Vagina (tissue), 2 donors: ENCODE data around the gene SPRR3.

Experiments used
- POLR2AphosphoS5 ChIP-seq, 2 donors: sonication (generic); formaldehyde crosslinking; IDR thresholded peaks; one replicate each; pipeline ENCODE4 v1.9.0; 2017; ENCODE audit warnings: antibody characterized with exemption in 2 of 2, mild to moderate bottlenecking in 2 of 2, low read depth in 1 of 2; ENCODE audit not compliant: insufficient read depth in 1 of 2
- TF ChIP-seq, protein P1 (sequence below), 3 experiments: fragments of 450-650 bp in 2 of 3; fragments of 200-600 bp in 1 of 3; sonication (generic) in 1 of 3; IDR thresholded peaks; one replicate each; pipeline ENCODE4 v1.5.1; 2017 to 2019; ENCODE audit warnings: antibody characterized with exemption in 3 of 3, mild to moderate bottlenecking in 2 of 3, moderate library complexity in 2 of 3

DNA sequence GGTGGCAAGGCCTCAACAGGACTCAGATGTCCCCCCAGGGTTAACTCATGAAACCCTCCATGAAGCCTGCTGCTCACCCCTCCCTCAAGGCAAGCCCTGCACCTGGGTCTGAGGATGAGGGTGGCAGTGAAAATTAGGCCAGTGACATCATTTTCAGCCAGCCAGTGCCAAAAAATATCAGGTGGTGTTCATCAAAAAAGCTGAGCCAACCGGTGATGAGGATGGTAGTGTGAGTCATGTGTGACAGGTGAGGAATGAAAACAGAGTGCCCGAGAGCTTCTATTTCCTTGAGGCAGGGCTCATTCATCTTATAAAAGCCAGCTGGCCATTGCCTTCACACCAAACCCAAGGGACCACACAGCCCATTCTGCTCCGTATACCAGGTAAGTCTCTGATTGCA, 17.8 kb upstream of the SPRR3 start, which contains the start of gene SPRR1A:
- TF ChIP-seq, protein P1, sequence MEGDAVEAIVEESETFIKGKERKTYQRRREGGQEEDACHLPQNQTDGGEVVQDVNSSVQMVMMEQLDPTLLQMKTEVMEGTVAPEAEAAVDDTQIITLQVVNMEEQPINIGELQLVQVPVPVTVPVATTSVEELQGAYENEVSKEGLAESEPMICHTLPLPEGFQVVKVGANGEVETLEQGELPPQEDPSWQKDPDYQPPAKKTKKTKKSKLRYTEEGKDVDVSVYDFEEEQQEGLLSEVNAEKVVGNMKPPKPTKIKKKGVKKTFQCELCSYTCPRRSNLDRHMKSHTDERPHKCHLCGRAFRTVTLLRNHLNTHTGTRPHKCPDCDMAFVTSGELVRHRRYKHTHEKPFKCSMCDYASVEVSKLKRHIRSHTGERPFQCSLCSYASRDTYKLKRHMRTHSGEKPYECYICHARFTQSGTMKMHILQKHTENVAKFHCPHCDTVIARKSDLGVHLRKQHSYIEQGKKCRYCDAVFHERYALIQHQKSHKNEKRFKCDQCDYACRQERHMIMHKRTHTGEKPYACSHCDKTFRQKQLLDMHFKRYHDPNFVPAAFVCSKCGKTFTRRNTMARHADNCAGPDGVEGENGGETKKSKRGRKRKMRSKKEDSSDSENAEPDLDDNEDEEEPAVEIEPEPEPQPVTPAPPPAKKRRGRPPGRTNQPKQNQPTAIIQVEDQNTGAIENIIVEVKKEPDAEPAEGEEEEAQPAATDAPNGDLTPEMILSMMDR (IDR thresholded peaks at IDR 0.05): no peak
- peak in 1 of 2 donors; percentile 19 for TF ChIP-seq POLR2AphosphoS5 (IDR thresholded peaks at IDR 0.05; ENCODE audit: insufficient read depth in 1 of 2, low read depth in 1 of 2)
